VCaP (cell line): ENCODE results near the gene GMFB.
A peak's percentile ranks its signal among the peaks of the same experiment; 100 is the strongest.
"Not testable (repeated sequence)": the region's sequence is repeated elsewhere in the genome, so short reads cannot be mapped to it uniquely, and the experiment has no call there.

Source experiments
- H3K27ac ChIP-seq: fragments of 450-650 bp; 2 replicates; pipeline ENCODE4 v1.5.1; 2017
- CTCF ChIP-seq: fragments of 450-650 bp; conservative IDR thresholded peaks from 2 replicates; pipeline ENCODE4 v1.5.1; 2017; ENCODE audit warnings: mild to moderate bottlenecking, moderate library complexity

Gene GMFB

GRCh38 chr14:54474232-54474793 lies 14.5 kb downstream of the GMFB start:
- TF ChIP-seq CTCF, result no peak
- peak overlapping the region; percentile 62 for H3K27ac ChIP-seq

GRCh38 chr14:54472315-54472714 lies 16.5 kb downstream of the GMFB start:
- no peak for TF ChIP-seq CTCF
- H3K27ac ChIP-seq, result no peak overlapping the region

- no peak overlapping the region for H3K27ac ChIP-seq
- no peak for TF ChIP-seq CTCF
Measured at GRCh38 chr14:54471641-54472040, 17.1 kb downstream of the GMFB start.

- TF ChIP-seq CTCF, result no peak
- H3K27ac ChIP-seq, result no peak overlapping the region
Measured at GRCh38 chr14:54470701-54471100, 18.1 kb downstream of the GMFB start.

- no peak overlapping the region for H3K27ac ChIP-seq
- TF ChIP-seq CTCF, result no peak
Measured at GRCh38 chr14:54467280-54467679, 21.5 kb downstream of the GMFB start.

- no peak overlapping the region for H3K27ac ChIP-seq
- TF ChIP-seq CTCF, result no peak
Measured at GRCh38 chr14:54465654-54466053, 23.1 kb downstream of the GMFB start.

- H3K27ac ChIP-seq, result no peak overlapping the region
- no peak for TF ChIP-seq CTCF
Measured at GRCh38 chr14:54462048-54462447, 26.7 kb downstream of the GMFB start.

- no peak for TF ChIP-seq CTCF
- no peak overlapping the region for H3K27ac ChIP-seq
Measured at GRCh38 chr14:54459106-54459505, 29.7 kb downstream of the GMFB start.

GRCh38 chr14:54458536-54458935 lies 30.2 kb downstream of the GMFB start:
- not testable (repeated sequence) for H3K27ac ChIP-seq
